ENCODE measurements around the gene ZC3H12D. TPM values are rescaled to one million over a fixed set of nuclear protein-coding genes. Genes with fewer than 3 reads are reported as not detected.

ZC3H12D gene
- total and polyA plus RNA-seq, 2 donors (not counting 3 experiments of a cell fraction or from before 2014, with no cell fraction given), result 0.06 TPM; not detected in 1

DNA sequence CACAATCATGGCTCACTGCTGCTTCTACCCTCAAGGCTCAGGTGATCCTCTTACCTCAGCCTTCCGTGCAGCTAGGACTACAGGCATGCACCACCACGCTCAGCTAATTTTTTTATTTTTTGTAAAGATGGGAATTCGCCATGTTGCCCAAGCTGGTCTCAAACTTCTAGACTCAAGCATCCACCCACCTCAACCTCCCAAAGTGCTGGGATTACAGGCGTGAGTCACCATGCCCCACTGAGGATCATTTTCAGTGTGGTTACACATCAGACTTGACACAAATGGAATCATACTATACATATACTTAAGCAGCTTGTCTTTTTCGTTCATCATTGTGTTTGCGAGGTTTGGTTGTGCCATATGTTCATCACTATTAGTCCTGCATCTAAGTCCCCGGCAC is 26.6 kb downstream of the ZC3H12D start:
- Histone ChIP-seq H3K27me3 (ENCODE audit: control insufficient read depth in 2 of 2, insufficient read depth in 2 of 2, low read length in 2 of 2) (peaks cover 9 to 13% of the 10 kb centered on the region in 2 experiments), H3K4me1 (ENCODE audit: control insufficient read depth, extremely low read depth, insufficient read depth, low read length) (no peaks in the 10 kb centered on the region), H3K27ac (ENCODE audit: insufficient read depth, low read depth, low read length) (no peak overlapping the region), H3K4me3 (replicated peaks in 1 of 3; ENCODE audit: insufficient read depth in 1 of 3, low read depth in 1 of 3, low read length in 3 of 3) (no peak overlapping the region), H3K4me2 (ENCODE audit: insufficient read depth, low read length) (no peak overlapping the region), H3K9ac (replicated peaks; ENCODE audit: extremely low read depth, insufficient read depth, low read length) (no peak overlapping the region), H3K36me3 (ENCODE audit: control insufficient read depth in 2 of 2, extremely low read depth in 1 of 2, insufficient read depth in 2 of 2, low read length in 2 of 2) (no peaks in the 10 kb centered on the region), H3K79me2 (ENCODE audit: control insufficient read depth, insufficient read depth, low read length) (no peaks in the 10 kb centered on the region), H2AFZ (ENCODE audit: low read depth, low read length) (no peak overlapping the region), H3K9me3 (replicated peaks; ENCODE audit: control insufficient read depth, insufficient read depth, low read length) (no peaks in the 10 kb centered on the region), H3K9me1 (replicated peaks; ENCODE audit: control insufficient read depth, extremely low read depth, insufficient read depth, low read length) (no peaks in the 10 kb centered on the region), H4K20me1 (replicated peaks; ENCODE audit: control insufficient read depth, extremely low read depth, insufficient read depth, low read length) (no peaks in the 10 kb centered on the region)
- dilution Hi-C loops (cut with MboI; ENCODE audit: extremely low pct_ligation_motif_present, low sequenced_read_pairs), result no loop called here
- POLR2A ChIA-PET, result no interaction called here
- CTCF ChIA-PET, result interaction anchor here (0.9 kb wide), 1 partner anchor 15 kb away, joined by 4 read pairs; no protein-coding TSS in a partner anchor
- BruUV-seq (replicated peaks), result no TSS peak
- DNase-seq (ENCODE audit: low read depth, low spot score), result no peak
- TF ChIP-seq, protein P1, sequence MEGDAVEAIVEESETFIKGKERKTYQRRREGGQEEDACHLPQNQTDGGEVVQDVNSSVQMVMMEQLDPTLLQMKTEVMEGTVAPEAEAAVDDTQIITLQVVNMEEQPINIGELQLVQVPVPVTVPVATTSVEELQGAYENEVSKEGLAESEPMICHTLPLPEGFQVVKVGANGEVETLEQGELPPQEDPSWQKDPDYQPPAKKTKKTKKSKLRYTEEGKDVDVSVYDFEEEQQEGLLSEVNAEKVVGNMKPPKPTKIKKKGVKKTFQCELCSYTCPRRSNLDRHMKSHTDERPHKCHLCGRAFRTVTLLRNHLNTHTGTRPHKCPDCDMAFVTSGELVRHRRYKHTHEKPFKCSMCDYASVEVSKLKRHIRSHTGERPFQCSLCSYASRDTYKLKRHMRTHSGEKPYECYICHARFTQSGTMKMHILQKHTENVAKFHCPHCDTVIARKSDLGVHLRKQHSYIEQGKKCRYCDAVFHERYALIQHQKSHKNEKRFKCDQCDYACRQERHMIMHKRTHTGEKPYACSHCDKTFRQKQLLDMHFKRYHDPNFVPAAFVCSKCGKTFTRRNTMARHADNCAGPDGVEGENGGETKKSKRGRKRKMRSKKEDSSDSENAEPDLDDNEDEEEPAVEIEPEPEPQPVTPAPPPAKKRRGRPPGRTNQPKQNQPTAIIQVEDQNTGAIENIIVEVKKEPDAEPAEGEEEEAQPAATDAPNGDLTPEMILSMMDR (IDR thresholded peaks at IDR 0.05; ENCODE audit: extremely low read depth in 1 of 2, insufficient read depth in 1 of 2, low read depth in 1 of 2, low read length in 2 of 2), result no peak
- TF ChIP-seq FOS (IDR thresholded peaks at IDR 0.05; ENCODE audit: borderline replicate concordance, insufficient read depth, low read length) (no peak), EZH2 (IDR thresholded peaks at IDR 0.05; ENCODE audit: borderline replicate concordance, low read depth, low read length, severe bottlenecking) (no peak), JUN (IDR thresholded peaks at IDR 0.05; ENCODE audit: borderline replicate concordance, insufficient read depth, insufficient read length, low read depth) (no peak)
- no peak for FAIRE-seq
- intact Hi-C loops (cut with micrococcal nuclease), result no loop called here

DNA sequence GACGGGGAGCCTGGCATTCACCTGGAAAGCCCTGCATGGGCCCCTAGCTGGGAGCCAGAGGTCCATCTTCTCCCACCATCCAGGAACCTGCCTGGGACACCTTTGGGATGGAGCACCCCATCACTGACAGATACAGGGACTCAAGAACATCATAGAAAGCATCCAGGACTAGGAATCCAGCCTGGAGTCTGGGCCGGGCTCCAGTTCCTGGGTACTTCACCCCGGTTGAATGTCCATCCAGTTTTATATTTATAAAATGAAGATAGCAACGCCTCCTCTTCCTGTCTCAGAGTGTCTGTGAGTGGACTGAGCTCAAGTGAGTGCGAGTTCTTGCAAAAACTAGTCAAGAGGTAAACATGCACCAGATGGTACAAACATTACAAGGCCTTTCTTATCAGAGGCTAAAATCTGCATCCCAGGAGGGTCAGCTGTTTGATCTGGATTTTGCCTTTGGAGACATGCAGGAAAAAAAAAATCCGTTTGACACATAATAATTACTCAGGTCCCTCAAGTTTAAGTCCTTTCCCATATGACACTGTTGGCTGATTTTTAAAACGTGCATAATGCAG is 27.4 kb downstream of the ZC3H12D start:
- Histone ChIP-seq H3K36me3 (ENCODE audit: control insufficient read depth in 2 of 2, extremely low read depth in 1 of 2, insufficient read depth in 2 of 2, low read length in 2 of 2) (no peaks in the 10 kb centered on the region), H3K9me3 (replicated peaks; ENCODE audit: control insufficient read depth, insufficient read depth, low read length) (no peaks in the 10 kb centered on the region), H3K79me2 (ENCODE audit: control insufficient read depth, insufficient read depth, low read length) (no peaks in the 10 kb centered on the region), H3K4me3 (replicated peaks in 1 of 3; ENCODE audit: insufficient read depth in 1 of 3, low read depth in 1 of 3, low read length in 3 of 3) (no peak overlapping the region), H3K9me1 (replicated peaks; ENCODE audit: control insufficient read depth, extremely low read depth, insufficient read depth, low read length) (no peaks in the 10 kb centered on the region), H3K4me1 (ENCODE audit: control insufficient read depth, extremely low read depth, insufficient read depth, low read length) (no peaks in the 10 kb centered on the region), H3K4me2 (ENCODE audit: insufficient read depth, low read length) (no peak overlapping the region), H3K27me3 (ENCODE audit: control insufficient read depth in 2 of 2, insufficient read depth in 2 of 2, low read length in 2 of 2) (peaks cover 13 to 20% of the 10 kb centered on the region in 2 experiments), H3K27ac (ENCODE audit: insufficient read depth, low read depth, low read length) (no peak overlapping the region), H2AFZ (ENCODE audit: low read depth, low read length) (no peak overlapping the region), H4K20me1 (replicated peaks; ENCODE audit: control insufficient read depth, extremely low read depth, insufficient read depth, low read length) (no peaks in the 10 kb centered on the region), H3K9ac (replicated peaks; ENCODE audit: extremely low read depth, insufficient read depth, low read length) (no peak overlapping the region)
- DNase-seq (ENCODE audit: low read depth, low spot score), result no peak
- dilution Hi-C loops (cut with MboI; ENCODE audit: extremely low pct_ligation_motif_present, low sequenced_read_pairs) (no loop called here), intact Hi-C loops (cut with micrococcal nuclease) (no loop called here)
- no TSS peak for BruUV-seq (replicated peaks)
- ChIA-PET CTCF (interaction anchor here (0.9 kb wide), 1 partner anchor 14 kb away, joined by 4 read pairs; no protein-coding TSS in a partner anchor), POLR2A (no interaction called here)
- FAIRE-seq, result no peak
- TF ChIP-seq GATA2 (IDR thresholded peaks at IDR 0.05; ENCODE audit: insufficient read depth, insufficient read length, low read depth, low read length), result no peak
- no peak for TF ChIP-seq JUN (IDR thresholded peaks at IDR 0.05; ENCODE audit: borderline replicate concordance, insufficient read depth, insufficient read length, low read depth)
- TF ChIP-seq POLR2A (IDR thresholded peaks at IDR 0.05; ENCODE audit: low read depth, low read length), result no peak
- TF ChIP-seq MYC (IDR thresholded peaks at IDR 0.05; ENCODE audit: low read depth, low read length), result no peak
- TF ChIP-seq EZH2 (IDR thresholded peaks at IDR 0.05; ENCODE audit: borderline replicate concordance, low read depth, low read length, severe bottlenecking), result no peak
- TF ChIP-seq, protein P1 (IDR thresholded peaks at IDR 0.05; ENCODE audit: extremely low read depth in 1 of 2, insufficient read depth in 1 of 2, low read depth in 1 of 2, low read length in 2 of 2), result no peak
- TF ChIP-seq FOS (IDR thresholded peaks at IDR 0.05; ENCODE audit: borderline replicate concordance, insufficient read depth, low read length), result no peak
- TF ChIP-seq, protein P2, sequence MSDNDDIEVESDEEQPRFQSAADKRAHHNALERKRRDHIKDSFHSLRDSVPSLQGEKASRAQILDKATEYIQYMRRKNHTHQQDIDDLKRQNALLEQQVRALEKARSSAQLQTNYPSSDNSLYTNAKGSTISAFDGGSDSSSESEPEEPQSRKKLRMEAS (IDR thresholded peaks at IDR 0.05; ENCODE audit: insufficient read depth, insufficient read length), result no peak
- TF ChIP-seq POLR2AphosphoS5 (IDR thresholded peaks at IDR 0.05; ENCODE audit: insufficient read depth, low read depth, low read length), result no peak

All from endothelial cell of umbilical vein (primary cell).